ENCODE measurements around the gene ASB9. TPM values are rescaled to one million over a fixed set of nuclear protein-coding genes. Genes with fewer than 3 reads are reported as not detected.

ASB9 gene
- polyA plus RNA-seq, 1 experiment, result 0.35 TPM

- no peak overlapping the region for H3K4me3 ChIP-seq (ENCODE audit: low read depth, low read length)
These were observed 1.9 kb upstream of the ASB9 start for GRCh38 chrX:15271757-15272156.

GRCh38 chrX:15269120-15269519, 763 bp downstream of the ASB9 start:
- Histone ChIP-seq H3K27ac (ENCODE audit: low read depth, low read length) (no peak overlapping the region), H3K4me3 (ENCODE audit: low read depth, low read length) (no peak overlapping the region), H3K9me3 (ENCODE audit: control insufficient read depth, insufficient read depth, low read length) (no peaks in the 10 kb centered on the region), H3K27me3 (ENCODE audit: control insufficient read depth, insufficient read depth, low read length) (no peaks in the 10 kb centered on the region)
- ChIA-PET CTCF (no interaction called here), POLR2A (interaction anchor here (0.5 kb wide), 1 partner anchor 391 kb away, joined by 3 read pairs; no protein-coding TSS in a partner anchor)
- DNase-seq (ENCODE audit: low read depth, low spot score), result no peak
- TF ChIP-seq CTCF (IDR thresholded peaks at IDR 0.05; ENCODE audit: low read depth, low read length), result no peak

More at GRCh38 chrX:15271757-15272156, 1.9 kb upstream of the ASB9 start:
- ChIA-PET CTCF (interaction anchor here (0.5 kb wide), 1 partner anchor 27 kb away, joined by 4 read pairs; no protein-coding TSS in a partner anchor), POLR2A (no interaction called here)
- DNase-seq (ENCODE audit: low read depth, low spot score), result no peak
- H3K27ac ChIP-seq (ENCODE audit: low read depth, low read length), result no peak overlapping the region
- H3K27me3 ChIP-seq (ENCODE audit: control insufficient read depth, insufficient read depth, low read length), result no peaks in the 10 kb centered on the region
- no peaks in the 10 kb centered on the region for H3K9me3 ChIP-seq (ENCODE audit: control insufficient read depth, insufficient read depth, low read length)
- TF ChIP-seq CTCF (IDR thresholded peaks at IDR 0.05; ENCODE audit: low read depth, low read length), result no peak

- H3K4me3 ChIP-seq (ENCODE audit: low read depth, low read length), result no peak overlapping the region
- DNase-seq (ENCODE audit: low read depth, low spot score), result no peak
- TF ChIP-seq CTCF (IDR thresholded peaks at IDR 0.05; ENCODE audit: low read depth, low read length), result no peak
- no peak overlapping the region for H3K27ac ChIP-seq (ENCODE audit: low read depth, low read length)
- no peaks in the 10 kb centered on the region for H3K27me3 ChIP-seq (ENCODE audit: control insufficient read depth, insufficient read depth, low read length)
- ChIA-PET CTCF (interaction anchor here (0.5 kb wide), 1 partner anchor 12 kb away, joined by 3 read pairs; no protein-coding TSS in a partner anchor), POLR2A (interaction anchor here (0.7 kb wide), 1 partner anchor 586 kb away, joined by 3 read pairs; no protein-coding TSS in a partner anchor)
- H3K9me3 ChIP-seq (ENCODE audit: control insufficient read depth, insufficient read depth, low read length), result no peaks in the 10 kb centered on the region
These were observed 15.0 kb downstream of the ASB9 start for GRCh38 chrX:15254852-15255251.

- TF ChIP-seq CTCF (IDR thresholded peaks at IDR 0.05; ENCODE audit: low read depth, low read length), result no peak
- Histone ChIP-seq H3K27ac (ENCODE audit: low read depth, low read length) (no peak overlapping the region), H3K9me3 (ENCODE audit: control insufficient read depth, insufficient read depth, low read length) (no peaks in the 10 kb centered on the region), H3K27me3 (ENCODE audit: control insufficient read depth, insufficient read depth, low read length) (no peaks in the 10 kb centered on the region), H3K4me3 (ENCODE audit: low read depth, low read length) (no peak overlapping the region)
- ChIA-PET POLR2A (no interaction called here), CTCF (no interaction called here)
- no peak for DNase-seq (ENCODE audit: low read depth, low spot score)
These were observed 24.0 kb downstream of the ASB9 start for GRCh38 chrX:15245896-15246295.

GRCh38 chrX:15244421-15244820, 25.5 kb downstream of the ASB9 start:
- TF ChIP-seq CTCF (IDR thresholded peaks at IDR 0.05; ENCODE audit: low read depth, low read length), result no peak
- Histone ChIP-seq H3K4me3 (ENCODE audit: low read depth, low read length) (no peak overlapping the region), H3K9me3 (ENCODE audit: control insufficient read depth, insufficient read depth, low read length) (no peaks in the 10 kb centered on the region), H3K27me3 (ENCODE audit: control insufficient read depth, insufficient read depth, low read length) (no peaks in the 10 kb centered on the region), H3K27ac (ENCODE audit: low read depth, low read length) (no peak overlapping the region)
- ChIA-PET POLR2A (no interaction called here), CTCF (interaction anchor here (0.7 to 2.3 kb wide), 4 partner anchors 28 to 1508 kb away, joined by 3 to 8 read pairs (median 6); no protein-coding TSS in a partner anchor)
- no peak for DNase-seq (ENCODE audit: low read depth, low spot score)
